Measurements from ENCODE around the gene PDIA5. TPM values are rescaled to one million over a fixed set of nuclear protein-coding genes. Genes with fewer than 3 reads are reported as not detected.

Gene PDIA5
- total RNA-seq, result 35.7 and 46.3 TPM in 2 replicates

GRCh38 chr3:123066896-123067688 lies at the start of gene PDIA5:
Gene PDIA5, plus strand, starts transcription at chr3:123067025. Its CDS starts 140 bp downstream, at chr3:123067165.

GRCh38 chr3:123027292-123028232 lies 39.3 kb upstream of the PDIA5 start, which contains the start of gene SEMA5B:
Gene SEMA5B, minus strand, starts transcription at chr3:123027763. Its CDS starts 66,500 bp downstream, at chr3:122961263.

GRCh38 chr3:123201557-123202427 lies 135.0 kb downstream of the PDIA5 start, which contains the start of gene SEC22A:
Gene SEC22A, plus strand, starts transcription at chr3:123201943. Its CDS starts 7,275 bp downstream, at chr3:123209218.

Other genes starting within 250 kb of the PDIA5 start
- not detected in 2 replicates for gene SEMA5B, start 39.3 kb upstream of the PDIA5 start, total RNA-seq
- 51.3 and 67.2 TPM in 2 replicates for gene SEC22A, start 134.9 kb downstream of the PDIA5 start, total RNA-seq

Data from smooth muscle cell of trachea (primary cell).